HepG2 (cell line): ENCODE measurements around the gene AOX1. TPM values are rescaled to one million over a fixed set of nuclear protein-coding genes. Genes with fewer than 3 reads are reported as not detected.

ENCODE experiments used
- E2F1 ChIP-seq: sonication (generic); formaldehyde crosslinking; IDR thresholded peaks from 2 replicates; pipeline ENCODE4 v1.5.0; 2020; ENCODE audit warnings: missing genetic modification reagents
- ELF1 ChIP-seq: sonication (generic); formaldehyde crosslinking; IDR thresholded peaks from 2 replicates; pipeline ENCODE4 v1.4.0; 2020; ENCODE audit warnings: missing genetic modification reagents
- GPBP1L1 ChIP-seq: sonication (generic); formaldehyde crosslinking; IDR thresholded peaks from 2 replicates; pipeline ENCODE4 v1.5.0; 2020; ENCODE audit warnings: mild to moderate bottlenecking, missing genetic modification reagents
- HOXA3 ChIP-seq: sonication (generic); formaldehyde crosslinking; IDR thresholded peaks from 2 replicates; pipeline ENCODE4 v1.5.0; 2020; ENCODE audit warnings: missing genetic modification reagents
- KLF16 ChIP-seq, 2 experiments: sonication (generic) in 1 of 2; formaldehyde crosslinking in 1 of 2; IDR thresholded peaks; 2 replicates each; pipeline versions ENCODE4 v1.6.1 to v1.8.0; 2016 to 2023; ENCODE audit warnings: missing genetic modification reagents in 2 of 2, missing compliant biosample characterization in 1 of 2
- NR1H2 ChIP-seq: sonication (generic); formaldehyde crosslinking; IDR thresholded peaks from 2 replicates; pipeline ENCODE4 v1.8.1; 2022; ENCODE audit warnings: low read depth, missing genetic modification reagents, borderline replicate concordance
- RBM22 ChIP-seq: fragments of 200-400 bp; formaldehyde crosslinking; optimal IDR thresholded peaks from 2 replicates; pipeline ENCODE3; 2017; ENCODE audit warnings: mild to moderate bottlenecking, low read length, moderate library complexity
- SRSF4 ChIP-seq: fragments of 200-400 bp; formaldehyde crosslinking; IDR thresholded peaks from one replicate; pipeline ENCODE4 v1.6.1; 2018; ENCODE audit warnings: mild to moderate bottlenecking, low read depth, low read length, moderate library complexity; ENCODE audit not compliant: poor library complexity, severe bottlenecking
- YY1 ChIP-seq: IDR thresholded peaks from 2 replicates; pipeline ENCODE4 v1.6.1; 2011; ENCODE audit warnings: low read length, low read depth, moderate library complexity, mild to moderate bottlenecking; ENCODE audit not compliant: insufficient read depth, insufficient replicate concordance
- ZBTB21 ChIP-seq: sonication (generic); formaldehyde crosslinking; IDR thresholded peaks from 2 replicates; pipeline ENCODE4 v1.4.0; 2020; ENCODE audit warnings: missing genetic modification reagents
- ZBTB8A ChIP-seq: sonication (generic); formaldehyde crosslinking; IDR thresholded peaks from 2 replicates; pipeline ENCODE4 v1.4.0; 2020; ENCODE audit warnings: mild to moderate bottlenecking, low read depth, missing genetic modification reagents, borderline replicate concordance
- ZNF207 ChIP-seq: fragments of 450-650 bp; IDR thresholded peaks from 2 replicates; pipeline ENCODE4 v1.6.1; 2016; ENCODE audit warnings: antibody characterized with exemption, borderline replicate concordance
- ZNF275 ChIP-seq: sonication (generic); formaldehyde crosslinking; IDR thresholded peaks from 2 replicates; pipeline ENCODE4 v1.8.0; 2022; ENCODE audit warnings: missing genetic modification reagents, mild to moderate bottlenecking, inconsistent platforms, borderline replicate concordance
- ZNF280D ChIP-seq: sonication (generic); formaldehyde crosslinking; IDR thresholded peaks from 2 replicates; pipeline ENCODE4 v1.5.1; 2020; ENCODE audit warnings: mild to moderate bottlenecking, missing genetic modification reagents
- ZNF570 ChIP-seq: sonication (generic); formaldehyde crosslinking; IDR thresholded peaks from 2 replicates; pipeline ENCODE4 v1.4.0; 2020; ENCODE audit warnings: mild to moderate bottlenecking, missing genetic modification reagents, borderline replicate concordance
- ZNF709 ChIP-seq: sonication (generic); formaldehyde crosslinking; IDR thresholded peaks from 2 replicates; pipeline ENCODE4 v1.5.0; 2020; ENCODE audit warnings: mild to moderate bottlenecking, missing genetic modification reagents
- polyA plus RNA-seq, 8 experiments: library from polyadenylated mRNA; depleted of rRNA in 3 of 8; stranded (reverse) in 7 of 8; unstranded in 1 of 8; fragments of >200 nt; fragmentation: Illumina TruSeq in 4 of 8; extraction: Trizol in 4 of 8; gene quantifications; 2 replicates each; pipeline versions ENCODE4 v1.2.1 to v1.2.3, GENCODE V29; 2011 to 2016; ENCODE audit warnings: low read depth in 4 of 8, missing spikeins in 1 of 8, mixed read lengths in 1 of 8; ENCODE audit not compliant: insufficient read depth in 1 of 8
- total RNA-seq, 5 experiments: library from RNA; depleted of rRNA; stranded (reverse); fragments of >200 nt; fragmentation: Illumina TruSeq; extraction: Trizol; gene quantifications; 2 replicates each; pipeline ENCODE4 v1.2.3, GENCODE V29; 2016; ENCODE audit warnings: low read depth in 1 of 5

AOX1 gene
- total and polyA plus RNA-seq, 2 of the 13 experiments (the other 11 are each of a cell fraction or from before 2014, with no cell fraction given) = 9.2 to 18.0 TPM

GRCh38 chr2:200585730-200586643 lies at the start of gene AOX1 (continued):
- TF ChIP-seq ZNF280D (peak; percentile 75; the same call in 1 of the 2 replicates), KLF16 (CRISPR knock-in tag; IDR thresholded peaks at IDR 0.05) (peak; percentile 44 to 57; a peak in 1 of 4 replicates), ZBTB21 (CRISPR knock-in tag) (0 out of 2 replicates have a peak, but pooled peaks have one; percentile 22), ZNF570 (CRISPR knock-in tag) (peak; percentile 35; the same call in 1 of the 2 replicates), RBM22 (peak; percentile 48), SRSF4 (no peak), ELF1 (peak; percentile 46), HOXA3 (CRISPR knock-in tag) (peak; percentile 82), ZNF207 (no peak), E2F1 (CRISPR knock-in tag) (0 out of 2 replicates have a peak, but pooled peaks have one; percentile 40), ZBTB8A (CRISPR knock-in tag) (no peak), GPBP1L1 (CRISPR knock-in tag) (no peak), YY1 (peak; percentile 11), ZNF275 (CRISPR knock-in tag) (no peak; the same call in 1 of the 2 replicates), NR1H2 (CRISPR knock-in tag) (no peak), ZNF709 (CRISPR knock-in tag) (peak; percentile 80; the same call in 1 of the 2 replicates)
